Stimulated activated naive CD8-positive, alpha-beta T cell treated with anti-CD3 and anti-CD28 coated beads, Interleukin-15, Interleukin-2, amounts not matched to agents 100 ng/mL and 50 ng/mL, for 24 hours (primary cell): ENCODE results near the gene SLC46A3.
A peak's percentile ranks its signal among the peaks of the same experiment; 100 is the strongest.
"Not testable (repeated sequence)": the region's sequence is repeated elsewhere in the genome, so short reads cannot be mapped to it uniquely, and the experiment has no call there.

Experiments
- H3K27ac Mint-ChIP-seq: one replicate; pipeline ENCODE4 v1.8.0; 2021; ENCODE audit warnings: mild to moderate bottlenecking, mixed read lengths
- H3K27me3 Mint-ChIP-seq: one replicate; pipeline ENCODE4 v1.8.0; 2021; ENCODE audit warnings: mixed read lengths
- H3K36me3 Mint-ChIP-seq: one replicate; pipeline ENCODE4 v1.8.0; 2021; ENCODE audit warnings: low read depth, mixed read lengths
- H3K4me1 Mint-ChIP-seq: one replicate; pipeline ENCODE4 v1.8.0; 2021; ENCODE audit warnings: low read depth, mixed read lengths
- H3K4me3 Mint-ChIP-seq: one replicate; pipeline ENCODE4 v1.8.0; 2021; ENCODE audit warnings: mild to moderate bottlenecking, mixed read lengths
- H3K9me3 Mint-ChIP-seq: one replicate; pipeline ENCODE4 v1.8.0; 2021; ENCODE audit warnings: mixed read lengths

Gene SLC46A3

GRCh38 chr13:28743499-28744083, 24.8 kb upstream of the SLC46A3 start:
- no peaks in the 10 kb centered on the region for H3K9me3 Mint-ChIP-seq
- H3K4me1 Mint-ChIP-seq, result no peaks in the 10 kb centered on the region
- H3K27me3 Mint-ChIP-seq, result peaks cover 3% of the 10 kb centered on the region
- no peak overlapping the region for H3K27ac Mint-ChIP-seq
- no peaks in the 10 kb centered on the region for H3K36me3 Mint-ChIP-seq
- H3K4me3 Mint-ChIP-seq, result no peak overlapping the region

DNA sequence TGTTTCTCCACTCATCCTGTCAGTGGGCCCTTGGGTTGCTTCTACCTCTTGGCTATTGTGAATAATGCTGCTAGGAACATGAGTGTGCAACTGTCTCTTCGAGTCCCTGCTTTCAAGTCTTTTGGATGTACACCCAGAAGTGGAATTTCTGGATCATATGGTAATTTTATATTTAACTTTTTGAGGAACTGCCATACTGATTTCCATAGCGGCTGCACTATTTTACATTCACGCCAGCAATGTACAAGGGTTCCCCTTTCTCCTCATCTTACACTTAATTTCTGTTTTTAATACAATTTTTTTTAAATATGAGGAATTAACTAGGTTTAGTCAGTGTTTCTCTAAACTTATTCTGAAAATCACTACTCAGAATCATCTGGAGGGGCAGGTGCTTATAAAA, 24.2 kb upstream of the SLC46A3 start:
- Mint-ChIP-seq H3K4me3 (no peak overlapping the region), H3K27me3 (peaks cover 3% of the 10 kb centered on the region), H3K9me3 (no peaks in the 10 kb centered on the region), H3K4me1 (no peaks in the 10 kb centered on the region), H3K27ac (no peak overlapping the region), H3K36me3 (no peaks in the 10 kb centered on the region)

- H3K36me3 Mint-ChIP-seq, result not testable (repeated sequence)
Observed at GRCh38 chr13:28742445-28742844, 23.7 kb upstream of the SLC46A3 start.

GRCh38 chr13:28741084-28741491, 22.3 kb upstream of the SLC46A3 start:
- Mint-ChIP-seq H3K27ac (no peak overlapping the region), H3K4me3 (no peak overlapping the region), H3K9me3 (no peaks in the 10 kb centered on the region), H3K4me1 (no peaks in the 10 kb centered on the region), H3K36me3 (no peaks in the 10 kb centered on the region), H3K27me3 (peaks cover 3% of the 10 kb centered on the region)

More at GRCh38 chr13:28742445-28742844, 23.7 kb upstream of the SLC46A3 start:
- not testable (repeated sequence) for H3K4me1 Mint-ChIP-seq, H3K9me3 Mint-ChIP-seq, H3K27ac Mint-ChIP-seq, H3K27me3 Mint-ChIP-seq, H3K4me3 Mint-ChIP-seq

DNA sequence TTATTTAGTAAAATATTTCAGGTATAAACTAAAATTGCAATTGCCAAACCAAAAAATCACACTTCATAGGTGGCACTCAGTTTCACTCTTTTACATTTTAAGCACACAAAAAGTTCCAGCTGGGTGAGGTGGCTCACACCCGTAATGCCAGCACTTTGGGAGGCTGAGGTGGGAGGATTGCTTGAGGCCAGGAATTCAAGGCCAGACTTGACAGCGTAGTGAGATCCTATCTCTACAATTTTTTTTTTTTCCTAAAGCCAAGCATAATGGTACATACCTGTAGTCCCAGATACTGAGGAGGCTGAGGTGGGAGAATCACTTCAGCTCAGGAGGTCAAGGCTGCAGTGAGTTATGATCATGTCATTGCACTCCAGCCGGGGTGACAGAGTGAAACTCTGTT, 20.6 kb upstream of the SLC46A3 start:
- no peaks in the 10 kb centered on the region for H3K36me3 Mint-ChIP-seq
- H3K4me3 Mint-ChIP-seq, result no peak overlapping the region
- H3K27me3 Mint-ChIP-seq, result peaks cover 3% of the 10 kb centered on the region
- H3K27ac Mint-ChIP-seq, result no peak overlapping the region
- no peaks in the 10 kb centered on the region for H3K9me3 Mint-ChIP-seq
- no peaks in the 10 kb centered on the region for H3K4me1 Mint-ChIP-seq

- Mint-ChIP-seq H3K4me1 (no peaks in the 10 kb centered on the region), H3K36me3 (no peaks in the 10 kb centered on the region), H3K27me3 (peaks cover 3% of the 10 kb centered on the region), H3K9me3 (no peaks in the 10 kb centered on the region), H3K4me3 (no peak overlapping the region), H3K27ac (no peak overlapping the region)
Observed at GRCh38 chr13:28735481-28736029, 16.8 kb upstream of the SLC46A3 start.

- H3K36me3 Mint-ChIP-seq, result no peaks in the 10 kb centered on the region
- H3K27me3 Mint-ChIP-seq, result peaks cover 3% of the 10 kb centered on the region
- H3K4me1 Mint-ChIP-seq, result no peaks in the 10 kb centered on the region
- no peak overlapping the region for H3K4me3 Mint-ChIP-seq
- no peaks in the 10 kb centered on the region for H3K9me3 Mint-ChIP-seq
- H3K27ac Mint-ChIP-seq, result no peak overlapping the region
Observed at GRCh38 chr13:28734906-28735305, 16.1 kb upstream of the SLC46A3 start.

DNA sequence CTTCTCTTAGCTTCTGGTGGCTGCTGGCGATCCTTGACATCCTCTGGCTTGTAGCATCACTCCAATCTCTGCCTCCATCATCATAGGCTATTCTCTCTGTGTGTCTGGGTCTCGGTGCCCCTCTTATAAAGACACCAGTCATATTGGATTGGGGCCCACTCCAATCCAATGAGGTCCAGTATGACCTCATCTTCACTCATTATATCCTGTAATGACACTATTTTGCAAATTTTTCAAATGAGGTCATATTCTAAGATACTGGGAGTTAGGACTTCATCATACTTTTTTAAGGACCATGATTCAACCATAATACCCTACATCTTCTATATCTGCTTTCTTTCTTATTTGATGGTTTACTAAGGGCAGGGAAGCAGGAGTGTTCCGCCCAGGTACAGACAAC, 12.0 kb upstream of the SLC46A3 start:
- Mint-ChIP-seq H3K36me3 (no peaks in the 10 kb centered on the region), H3K4me1 (no peaks in the 10 kb centered on the region), H3K27me3 (peaks cover 9% of the 10 kb centered on the region), H3K9me3 (no peaks in the 10 kb centered on the region), H3K4me3 (no peak overlapping the region), H3K27ac (no peak overlapping the region)

DNA sequence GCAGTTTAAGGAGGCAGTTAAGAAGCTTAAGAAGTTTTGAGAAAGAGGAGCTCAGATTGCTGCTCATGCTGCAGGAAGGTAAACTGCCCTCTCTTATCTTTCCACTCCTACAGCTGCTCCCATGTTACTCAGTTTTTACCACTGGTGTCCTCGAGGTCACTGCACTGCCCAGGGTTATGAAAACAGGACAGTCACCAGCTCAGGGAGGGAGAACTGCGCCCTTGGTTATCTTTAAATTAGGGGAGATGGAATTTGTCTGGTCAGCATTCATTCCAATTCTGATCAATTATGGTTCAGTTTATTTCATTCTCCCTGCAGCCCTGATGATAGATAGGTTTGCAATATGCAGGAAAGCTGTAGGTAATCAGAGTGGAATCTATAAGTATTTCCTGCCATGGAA, 10.8 kb upstream of the SLC46A3 start:
- Mint-ChIP-seq H3K4me1 (no peaks in the 10 kb centered on the region), H3K9me3 (no peaks in the 10 kb centered on the region), H3K27ac (no peak overlapping the region), H3K27me3 (peaks cover 9% of the 10 kb centered on the region), H3K4me3 (no peak overlapping the region), H3K36me3 (no peaks in the 10 kb centered on the region)

GRCh38 chr13:28728642-28729041, 9.9 kb upstream of the SLC46A3 start:
- Mint-ChIP-seq H3K27ac (no peak overlapping the region), H3K4me3 (no peak overlapping the region), H3K36me3 (no peaks in the 10 kb centered on the region), H3K9me3 (no peaks in the 10 kb centered on the region), H3K4me1 (no peaks in the 10 kb centered on the region), H3K27me3 (peaks cover 9% of the 10 kb centered on the region)

DNA sequence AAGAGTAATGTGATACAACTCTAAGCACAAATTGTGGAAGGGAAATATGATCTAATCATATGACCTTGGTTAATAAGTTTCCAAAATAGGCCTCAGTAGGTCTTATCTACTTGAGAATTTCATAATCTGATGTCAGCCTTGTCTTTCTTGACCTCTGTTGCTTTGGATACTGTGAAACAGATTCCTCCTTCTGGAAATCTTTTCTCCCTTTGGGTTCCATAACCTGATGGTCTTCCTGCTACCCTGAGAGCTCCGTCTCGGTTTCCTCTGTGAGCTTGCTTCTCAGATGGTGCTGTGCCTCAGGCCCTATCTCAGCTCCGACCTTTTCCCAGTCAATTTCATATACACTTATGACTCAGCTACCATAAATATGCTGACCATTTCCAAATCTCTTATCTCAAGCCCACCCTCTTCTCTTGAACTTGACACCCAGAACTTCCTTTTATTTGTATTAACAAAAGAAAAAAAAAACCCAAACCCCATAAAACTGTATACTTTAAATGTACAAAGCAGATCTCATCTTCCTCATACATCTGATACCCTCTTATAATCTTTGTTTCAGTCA, 6.4 kb upstream of the SLC46A3 start:
- no peaks in the 10 kb centered on the region for H3K36me3 Mint-ChIP-seq
- H3K9me3 Mint-ChIP-seq, result no peaks in the 10 kb centered on the region
- H3K4me1 Mint-ChIP-seq, result no peaks in the 10 kb centered on the region
- H3K4me3 Mint-ChIP-seq, result no peak overlapping the region
- H3K27ac Mint-ChIP-seq, result no peak overlapping the region
- H3K27me3 Mint-ChIP-seq, result peaks cover 9% of the 10 kb centered on the region

GRCh38 chr13:28723806-28724205, 5.0 kb upstream of the SLC46A3 start:
- Mint-ChIP-seq H3K4me3 (no peak overlapping the region), H3K27ac (no peak overlapping the region), H3K27me3 (peaks cover 9% of the 10 kb centered on the region), H3K4me1 (peaks cover 9% of the 10 kb centered on the region), H3K36me3 (no peaks in the 10 kb centered on the region), H3K9me3 (no peaks in the 10 kb centered on the region)

DNA sequence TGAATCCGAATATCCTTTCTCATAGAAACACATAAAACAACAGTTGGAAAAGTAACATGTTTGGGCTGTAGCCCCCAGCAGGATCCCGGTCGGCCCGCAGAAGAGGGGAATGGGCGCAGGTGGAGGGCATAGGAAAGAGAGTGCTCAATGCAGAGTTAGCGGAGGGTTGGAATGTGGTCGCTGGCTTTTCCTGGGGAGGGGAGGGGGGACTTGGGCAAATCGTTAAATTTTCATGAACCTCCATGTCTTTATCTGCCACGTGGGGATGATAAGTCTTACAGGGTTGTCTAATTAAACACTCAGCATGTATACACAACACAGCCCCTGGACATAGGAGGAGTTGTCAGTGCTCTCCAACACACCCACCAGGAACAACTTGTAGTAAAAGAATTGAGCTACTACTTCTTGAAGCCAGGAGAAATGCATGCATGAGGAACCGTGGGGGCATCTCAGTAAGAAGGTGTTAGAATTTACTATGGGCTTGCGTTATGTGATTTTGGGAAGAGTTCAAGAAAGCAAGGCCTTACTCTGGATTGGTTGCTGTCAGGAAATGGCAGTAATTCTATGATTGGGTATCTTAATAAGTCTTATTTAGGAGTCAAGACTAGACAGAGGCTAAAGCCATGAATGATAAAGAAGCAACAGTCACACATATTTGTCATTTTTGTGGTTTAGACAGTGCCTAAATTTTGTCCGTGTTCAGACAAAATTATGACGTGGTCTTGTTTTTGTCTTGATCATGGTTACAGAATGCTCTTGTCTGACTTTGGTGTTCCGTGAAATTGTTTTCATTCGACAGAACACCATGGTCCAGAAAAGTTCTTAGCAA, 671 bp upstream of the SLC46A3 start:
- peak overlapping the region; percentile 92 for H3K4me3 Mint-ChIP-seq
- H3K27ac Mint-ChIP-seq, result peak overlapping the region; percentile 94
- H3K4me1 Mint-ChIP-seq, result peaks cover 33% of the 10 kb centered on the region
- no peaks in the 10 kb centered on the region for H3K9me3 Mint-ChIP-seq
- no peaks in the 10 kb centered on the region for H3K36me3 Mint-ChIP-seq
- H3K27me3 Mint-ChIP-seq, result no peaks in the 10 kb centered on the region

- Mint-ChIP-seq H3K27ac (peak overlapping the region; percentile 79), H3K27me3 (no peaks in the 10 kb centered on the region), H3K4me1 (peaks cover 33% of the 10 kb centered on the region), H3K9me3 (no peaks in the 10 kb centered on the region), H3K36me3 (peaks cover 5% of the 10 kb centered on the region), H3K4me3 (peak overlapping the region; percentile 92)
Observed at GRCh38 chr13:28718196-28718542, 601 bp downstream of the SLC46A3 start.

DNA sequence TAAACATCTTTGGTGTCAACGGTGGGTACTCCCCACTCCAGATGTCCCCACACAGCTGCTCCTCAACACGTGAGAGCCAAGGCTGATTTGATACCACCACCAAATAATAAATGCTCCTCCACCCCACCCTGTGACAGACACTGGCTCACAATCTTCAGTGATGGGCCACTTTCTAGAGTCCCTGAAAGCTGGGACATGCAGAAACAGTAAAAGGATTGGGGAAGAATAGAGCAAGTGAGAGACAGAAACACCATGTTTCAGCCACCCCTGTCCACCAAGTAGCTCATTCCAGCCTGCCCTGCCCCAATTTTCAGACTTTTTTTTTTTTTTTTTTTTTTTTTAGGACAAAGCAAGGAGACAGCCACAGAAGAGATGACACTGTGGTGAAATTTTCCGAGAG, 1.6 kb downstream of the SLC46A3 start:
- Mint-ChIP-seq H3K4me3 (peak overlapping the region; percentile 53), H3K27me3 (no peaks in the 10 kb centered on the region), H3K4me1 (peaks cover 33% of the 10 kb centered on the region), H3K36me3 (peaks cover 7% of the 10 kb centered on the region), H3K9me3 (no peaks in the 10 kb centered on the region), H3K27ac (no peak overlapping the region)
